ENCODE results near the gene TEP1. TPM values are rescaled to one million over a fixed set of nuclear protein-coding genes. Genes with fewer than 3 reads are reported as not detected.

Gene TEP1
- total RNA-seq, 4 donors from 2014 or later = 22.9 to 38.8 (median 27.8) TPM

DNA sequence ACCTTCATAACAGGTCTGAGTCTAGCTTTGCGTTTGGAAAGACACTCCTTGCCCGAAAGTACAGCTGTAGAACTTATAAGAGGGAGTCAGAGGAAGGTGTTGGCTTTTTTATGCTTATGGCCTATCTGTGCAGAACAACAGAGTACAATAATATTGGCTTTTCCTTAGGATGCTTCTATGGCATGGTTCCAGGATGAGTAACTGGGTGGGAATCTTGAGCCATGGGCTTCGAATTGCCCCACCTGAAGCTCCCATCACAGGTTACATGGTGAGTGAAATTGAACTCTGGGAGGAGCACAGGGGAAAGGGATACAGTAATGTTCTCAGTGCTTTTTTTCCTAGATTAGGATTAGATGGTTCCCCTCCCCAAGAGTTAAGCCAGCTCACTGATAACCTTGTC, 56.9 kb downstream of the TEP1 start:
- DNase-seq (ENCODE audit: low spot score) (no peak), ATAC-seq (ENCODE audit: low FRiP score) (no peak)
- TF ChIP-seq, protein P1, sequence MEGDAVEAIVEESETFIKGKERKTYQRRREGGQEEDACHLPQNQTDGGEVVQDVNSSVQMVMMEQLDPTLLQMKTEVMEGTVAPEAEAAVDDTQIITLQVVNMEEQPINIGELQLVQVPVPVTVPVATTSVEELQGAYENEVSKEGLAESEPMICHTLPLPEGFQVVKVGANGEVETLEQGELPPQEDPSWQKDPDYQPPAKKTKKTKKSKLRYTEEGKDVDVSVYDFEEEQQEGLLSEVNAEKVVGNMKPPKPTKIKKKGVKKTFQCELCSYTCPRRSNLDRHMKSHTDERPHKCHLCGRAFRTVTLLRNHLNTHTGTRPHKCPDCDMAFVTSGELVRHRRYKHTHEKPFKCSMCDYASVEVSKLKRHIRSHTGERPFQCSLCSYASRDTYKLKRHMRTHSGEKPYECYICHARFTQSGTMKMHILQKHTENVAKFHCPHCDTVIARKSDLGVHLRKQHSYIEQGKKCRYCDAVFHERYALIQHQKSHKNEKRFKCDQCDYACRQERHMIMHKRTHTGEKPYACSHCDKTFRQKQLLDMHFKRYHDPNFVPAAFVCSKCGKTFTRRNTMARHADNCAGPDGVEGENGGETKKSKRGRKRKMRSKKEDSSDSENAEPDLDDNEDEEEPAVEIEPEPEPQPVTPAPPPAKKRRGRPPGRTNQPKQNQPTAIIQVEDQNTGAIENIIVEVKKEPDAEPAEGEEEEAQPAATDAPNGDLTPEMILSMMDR (IDR thresholded peaks at IDR 0.05) = no peak

DNA sequence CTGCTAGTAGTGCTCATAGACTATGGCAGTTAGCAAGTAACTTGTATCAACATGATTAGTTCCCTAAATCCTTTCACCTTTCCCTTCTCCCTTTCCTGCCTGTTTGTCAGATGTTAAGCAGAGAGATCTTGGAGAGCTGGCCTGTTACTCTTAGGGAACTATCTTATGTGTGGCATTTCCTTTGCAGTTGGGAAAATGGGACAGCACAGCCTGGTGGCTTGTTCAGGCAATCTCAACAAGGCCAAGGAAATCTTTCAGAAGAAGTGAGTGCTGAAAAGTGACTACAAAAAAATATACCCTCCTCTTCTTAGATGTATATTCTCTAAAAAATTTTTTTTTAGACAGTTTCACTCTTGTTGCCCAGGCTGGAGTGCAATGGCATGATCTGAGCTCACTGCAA, 62.4 kb downstream of the TEP1 start:
- ATAC-seq (ENCODE audit: low FRiP score) (no peak), DNase-seq (ENCODE audit: low spot score) (no peak)

DNA sequence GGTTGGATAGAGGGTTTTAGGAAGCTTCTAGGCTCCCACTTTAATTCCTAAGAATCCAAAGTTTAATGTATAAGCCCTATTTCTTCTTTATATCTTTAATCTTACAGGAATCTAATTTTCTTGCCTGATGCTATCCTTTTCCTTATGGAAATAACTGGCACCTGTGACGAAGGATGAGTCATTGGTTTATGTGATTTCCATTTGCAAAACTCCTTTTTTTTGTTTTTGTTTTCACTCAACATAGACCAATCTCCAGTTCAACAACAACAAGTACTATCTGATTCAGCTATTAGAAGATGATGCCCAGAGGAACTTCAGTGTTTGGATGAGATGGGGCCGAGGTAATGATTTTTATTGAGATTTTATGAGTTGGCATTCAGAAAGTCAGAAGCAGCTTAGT, 63.0 kb downstream of the TEP1 start:
- TF ChIP-seq, protein P1 (IDR thresholded peaks at IDR 0.05) = no peak
- DNase-seq (ENCODE audit: low spot score) (no peak), ATAC-seq (ENCODE audit: low FRiP score) (no peak)

More for the DNA sequence above, 62.4 kb downstream of the TEP1 start:
- TF ChIP-seq, protein P1 (IDR thresholded peaks at IDR 0.05) = no peak

DNA sequence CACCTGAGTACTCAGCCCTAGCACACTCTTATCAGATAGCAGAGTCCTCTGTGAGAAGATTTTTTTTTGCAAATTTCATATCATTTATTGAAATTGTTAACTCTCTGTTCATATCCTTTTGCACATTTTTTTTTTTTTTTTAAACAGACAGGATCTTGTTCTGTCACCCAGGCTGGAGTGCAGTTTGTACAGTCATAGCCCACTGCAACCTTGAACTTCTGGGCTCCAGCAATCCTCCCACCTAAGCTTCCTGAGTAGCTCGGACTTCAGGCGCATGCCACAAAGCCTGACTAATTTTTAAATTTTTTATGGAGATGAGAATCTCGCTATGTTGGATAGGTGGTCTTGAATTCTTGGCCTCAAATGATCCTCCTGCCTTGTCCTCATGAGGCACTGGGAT, 65.6 kb downstream of the TEP1 start:
- DNase-seq (ENCODE audit: low spot score) (no peak), ATAC-seq (ENCODE audit: low FRiP score) (no peak)
- TF ChIP-seq, protein P1 (IDR thresholded peaks at IDR 0.05) = no peak

DNA sequence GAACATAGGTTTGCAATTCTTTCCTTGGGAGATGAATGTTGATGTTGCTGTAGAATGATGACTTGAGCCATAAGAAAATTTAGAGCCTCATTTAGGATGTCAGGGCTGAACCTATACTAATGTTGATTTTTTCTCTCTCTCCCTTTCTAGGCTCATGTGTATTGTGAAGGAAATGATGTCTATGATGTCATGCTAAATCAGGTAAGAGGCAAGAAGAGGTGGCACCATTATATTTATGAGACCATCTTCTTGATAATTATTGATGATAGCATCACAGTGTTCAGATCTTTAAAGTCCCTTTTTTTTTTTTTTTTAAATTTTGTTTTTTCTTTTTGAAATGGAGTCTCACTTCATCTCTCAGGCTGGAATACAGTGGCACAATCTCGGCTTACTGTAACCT, 66.6 kb downstream of the TEP1 start:
- DNase-seq (ENCODE audit: low spot score) (no peak), ATAC-seq (ENCODE audit: low FRiP score) (no peak)
- TF ChIP-seq, protein P1 (IDR thresholded peaks at IDR 0.05) = no peak

DNA sequence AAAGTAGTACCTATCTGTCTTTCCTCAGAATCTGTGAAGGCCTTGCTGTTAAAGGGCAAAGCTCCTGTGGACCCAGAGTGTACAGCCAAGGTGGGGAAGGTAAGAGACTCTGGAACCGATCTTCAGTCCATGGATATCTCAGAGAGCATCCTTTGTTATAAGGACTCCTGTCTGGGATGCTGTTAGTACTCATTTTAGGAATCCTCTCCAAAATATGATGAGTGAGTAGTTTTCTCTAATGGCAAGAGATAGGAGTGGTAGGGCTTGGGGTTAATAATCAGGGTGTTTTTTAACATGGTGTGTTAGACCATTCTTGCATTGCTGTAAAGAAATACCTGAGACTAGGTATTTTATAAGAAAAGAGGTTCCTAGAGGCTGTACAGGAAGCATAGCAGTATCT, 67.9 kb downstream of the TEP1 start:
- ATAC-seq (ENCODE audit: low FRiP score) = no peak
- TF ChIP-seq, protein P1 (IDR thresholded peaks at IDR 0.05) = no peak

DNA sequence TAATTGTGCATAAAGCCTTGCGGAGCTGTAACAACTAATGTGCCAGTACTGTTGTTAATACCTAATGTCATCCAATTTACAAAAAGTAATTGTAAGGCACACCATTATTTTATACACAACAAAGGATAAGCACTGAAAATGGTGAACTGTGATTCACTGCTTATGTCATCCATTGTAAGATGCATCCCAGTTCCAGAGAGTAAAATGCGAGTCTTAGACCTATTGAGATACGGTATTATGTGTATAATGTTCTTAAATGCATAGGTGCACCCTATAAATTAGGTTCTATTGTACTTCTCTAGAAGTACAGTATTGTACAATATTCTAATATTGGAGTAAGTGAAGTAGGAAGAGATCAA, 69.5 kb downstream of the TEP1 start:
- no peak for DNase-seq (ENCODE audit: low spot score)
- TF ChIP-seq, protein P1 (IDR thresholded peaks at IDR 0.05) = no peak
- no peak for ATAC-seq (ENCODE audit: low FRiP score)

More for the DNA sequence above, 67.9 kb downstream of the TEP1 start:
- DNase-seq (ENCODE audit: low spot score) = no peak
